ENCODE data around the gene PPRC1.
"Not testable (repeated sequence)": the region's sequence is repeated elsewhere in the genome, so short reads cannot be mapped to it uniquely, and the experiment has no call there.

The PPRC1 gene

DNA sequence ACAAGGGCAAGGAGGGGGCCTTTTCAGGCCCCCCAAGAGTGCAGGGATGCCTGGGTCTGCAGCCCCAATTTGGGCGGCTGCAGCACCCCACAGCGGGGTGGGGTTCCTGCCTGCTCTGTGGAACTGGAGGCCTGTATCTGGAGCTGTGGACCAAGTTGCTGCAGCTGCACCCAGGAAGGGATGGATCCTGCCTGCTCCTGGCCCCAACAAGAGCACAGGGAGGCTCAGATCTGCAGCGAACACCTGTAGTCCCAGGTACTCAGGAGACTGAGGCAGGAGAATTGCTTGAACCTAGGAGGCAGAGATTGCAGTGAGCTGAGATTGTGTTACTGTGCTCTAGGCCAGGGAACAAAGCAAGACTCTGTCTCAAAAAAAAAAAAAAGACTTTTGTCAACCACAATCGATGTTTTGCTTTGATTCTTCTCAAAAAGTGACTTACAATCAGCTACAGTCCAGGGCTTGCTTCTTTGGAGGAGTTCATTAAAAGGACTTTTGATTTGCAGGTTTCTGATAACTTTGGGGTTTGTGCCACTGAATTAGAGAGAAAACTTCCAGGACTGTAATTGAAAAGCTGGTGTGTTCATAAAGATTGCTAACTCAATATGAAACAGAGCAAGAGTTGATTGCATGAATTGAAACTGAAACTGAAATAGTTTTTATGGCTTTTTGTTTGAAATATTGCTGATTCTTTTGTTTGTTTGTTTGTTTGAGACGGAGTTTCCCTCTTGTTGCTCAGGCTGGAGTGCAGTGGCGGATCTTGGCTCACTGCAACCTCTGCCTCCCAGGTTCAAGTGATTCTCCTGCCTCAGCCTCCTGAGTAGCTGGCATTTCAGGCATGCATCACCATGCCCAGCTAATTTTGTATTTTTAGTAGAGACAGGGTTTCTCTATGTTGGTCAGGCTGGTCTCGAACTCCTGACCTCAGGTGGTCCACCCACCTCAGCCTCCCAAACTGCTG, 56.4 kb downstream of the PPRC1 start:
- DNase-seq (ENCODE audit: low spot score): not testable (repeated sequence)

DNA sequence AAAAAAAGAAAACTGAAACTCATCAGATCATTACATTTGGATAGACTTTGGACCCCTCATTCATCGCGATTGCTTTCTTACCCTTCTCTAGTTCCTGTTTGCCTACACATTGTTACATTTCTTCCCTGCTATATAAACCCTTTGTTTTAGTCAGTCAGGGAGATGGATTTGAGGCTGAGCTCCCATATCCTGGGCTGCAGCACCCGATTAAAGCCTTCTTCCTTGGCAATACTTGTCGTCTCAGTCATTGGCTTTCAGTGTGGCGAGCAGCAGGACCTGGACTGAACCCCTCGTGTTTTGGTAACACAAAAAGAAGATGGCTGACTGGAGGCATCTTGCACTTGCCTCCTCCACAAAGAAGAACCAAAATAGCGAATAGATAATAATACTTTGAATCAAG, 59.1 kb downstream of the PPRC1 start:
- DNase-seq (ENCODE audit: low spot score): no peak

DNA sequence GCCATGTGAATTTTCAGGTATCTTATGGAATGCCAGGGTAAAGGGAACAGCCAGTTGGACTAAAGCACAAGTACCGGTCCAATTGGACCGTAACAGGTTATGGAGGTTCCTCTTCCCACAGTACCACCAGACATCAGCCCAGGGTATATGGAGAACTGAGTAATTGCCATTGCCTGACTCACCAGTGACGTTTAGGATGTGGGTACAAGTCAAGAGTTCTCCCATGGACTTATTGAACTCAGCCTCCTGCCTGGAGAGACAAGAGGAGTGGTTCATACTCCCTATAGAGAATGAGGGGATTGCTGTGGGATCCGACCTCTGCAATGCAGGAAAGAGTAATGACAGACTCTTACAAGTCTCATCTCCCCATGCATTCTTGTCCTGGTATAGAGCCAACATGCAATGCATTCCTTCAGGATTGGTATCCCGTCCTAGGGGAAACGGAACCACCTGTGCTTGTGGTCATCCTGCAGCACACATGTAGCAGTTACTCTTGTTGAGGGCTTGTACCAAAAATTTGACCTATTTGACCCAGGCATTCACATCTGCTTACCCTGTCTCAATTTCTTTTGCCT, 62.5 kb downstream of the PPRC1 start:
- no peak for DNase-seq (ENCODE audit: low spot score)

DNA sequence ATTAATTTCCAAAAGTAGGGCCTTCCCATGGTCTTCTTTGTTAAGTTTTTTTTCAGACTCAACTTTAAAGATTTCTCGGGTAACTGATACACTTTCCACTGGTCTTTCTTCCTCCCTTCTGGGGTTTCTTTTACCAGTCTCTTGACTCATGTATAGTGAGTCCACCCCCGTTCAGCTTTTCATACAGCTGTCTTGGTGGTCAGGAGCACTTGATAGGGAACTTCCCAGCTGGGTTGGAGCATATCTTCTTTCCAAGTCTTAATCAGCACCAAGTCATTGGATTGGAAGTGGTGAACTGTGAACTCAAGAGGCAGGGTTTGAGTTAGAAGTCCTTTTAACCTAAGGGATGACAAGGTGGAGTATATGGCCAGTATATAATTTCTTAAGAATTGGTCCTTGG, 64.1 kb downstream of the PPRC1 start:
- no peak for DNase-seq (ENCODE audit: low spot score)

DNA sequence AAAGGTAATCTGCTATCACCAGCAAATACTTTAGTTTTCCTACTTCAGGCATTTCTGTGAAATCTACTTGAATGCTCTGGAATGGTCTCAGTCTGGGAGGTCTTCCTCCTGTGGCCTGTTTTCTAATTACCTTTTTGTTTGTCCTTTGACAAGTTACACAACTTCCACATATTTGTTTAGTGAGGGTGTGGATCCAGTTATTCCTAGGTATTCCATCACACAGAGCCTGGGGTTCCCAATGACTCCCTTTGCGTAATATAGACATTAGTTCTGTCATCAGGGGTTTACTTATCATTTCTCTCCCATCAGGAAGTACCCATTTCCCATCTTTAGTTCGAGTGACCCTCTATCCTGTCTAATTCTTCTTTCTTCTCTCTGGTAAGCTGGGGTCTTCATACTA, 65.2 kb downstream of the PPRC1 start:
- DNase-seq (ENCODE audit: low spot score): no peak
